Measurements from ENCODE around the gene HMGB1.

Gene HMGB1

DNA sequence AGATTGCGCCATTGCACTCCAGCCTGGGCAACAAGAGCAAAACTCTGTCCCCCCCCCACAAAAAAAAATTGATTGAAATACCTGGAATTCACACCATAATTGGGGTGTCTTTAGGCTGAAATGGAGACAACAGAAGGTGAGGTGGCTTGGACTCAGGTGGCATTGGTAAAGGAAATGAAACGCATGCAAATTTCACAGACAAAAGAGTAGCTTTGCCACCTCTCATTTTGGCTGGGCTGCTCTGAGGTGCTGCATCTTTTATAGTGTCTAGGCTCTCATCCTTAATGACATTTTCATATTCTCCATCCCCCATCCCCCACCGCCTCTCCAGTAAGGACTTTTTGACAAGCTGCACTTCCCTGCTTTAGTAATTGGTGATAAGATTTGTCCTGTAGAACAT is 36.5 kb downstream of the HMGB1 start:
- DNase-seq, result no peak

DNA sequence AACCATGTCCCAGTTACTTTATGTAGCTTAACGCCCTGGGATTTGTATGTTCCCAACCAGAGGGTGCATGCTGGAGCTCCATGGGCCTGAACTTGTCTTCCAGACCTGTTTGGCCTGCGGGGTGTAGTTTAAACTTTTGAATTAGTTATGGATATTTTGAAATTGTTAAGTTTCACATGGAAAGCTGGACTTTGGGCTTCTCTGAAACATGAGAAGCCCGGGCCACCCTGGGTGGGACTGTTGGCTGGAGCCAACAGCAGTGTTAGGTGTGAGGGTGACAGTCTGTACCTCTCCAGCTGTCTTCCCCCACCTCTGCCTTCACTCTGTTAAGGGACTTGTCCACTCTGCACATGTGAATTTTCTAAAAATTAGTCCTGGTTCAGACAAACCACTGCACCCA is 41.8 kb downstream of the HMGB1 start:
- no peak for DNase-seq

DNA sequence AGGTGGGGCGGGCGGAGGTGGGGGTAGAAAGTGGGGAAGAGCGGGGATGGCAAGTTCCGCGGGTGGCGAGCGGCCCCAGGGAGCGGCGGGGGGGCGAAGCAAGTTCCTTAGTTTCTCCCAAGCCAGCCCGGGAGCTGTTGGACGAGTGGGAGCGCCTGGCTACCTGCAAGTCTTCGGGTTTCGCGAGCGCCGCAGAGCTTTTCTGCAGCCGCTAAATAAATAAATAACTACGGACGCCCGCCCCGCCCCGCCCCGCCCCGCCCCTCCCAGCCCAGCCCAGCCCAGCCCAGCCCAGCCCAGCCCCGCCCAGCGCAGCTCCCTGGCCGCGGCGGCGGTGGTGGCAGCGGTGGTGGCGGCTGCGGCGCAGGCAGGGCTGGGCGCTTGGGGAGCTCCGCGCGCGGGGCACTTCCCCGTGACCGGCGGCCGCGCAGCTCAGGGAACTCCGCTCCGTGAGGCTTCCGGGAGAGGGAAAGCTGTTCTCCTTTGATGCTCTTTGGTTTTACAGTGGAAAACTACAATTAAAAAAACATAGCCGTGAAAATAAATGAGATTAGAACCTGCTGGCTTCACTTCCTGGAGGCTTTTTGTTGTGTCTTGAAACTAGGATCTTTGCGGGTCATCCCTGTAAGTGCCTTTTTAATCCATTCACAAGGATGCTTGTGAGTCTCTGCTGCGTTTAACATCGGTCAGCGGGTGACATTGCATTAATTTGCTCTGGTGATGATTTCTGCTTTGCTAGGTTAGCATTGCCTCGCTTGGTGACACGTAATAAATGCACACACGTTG is 43.5 kb downstream of the HMGB1 start, which contains the start of gene UBE2L5:
UBE2L5 (plus strand) TSS at position 440 of the 786 bp plus-strand sequence. CDS start 5,498 bp downstream, outside the sequence.
- DNase-seq, result peak; percentile 46

DNA sequence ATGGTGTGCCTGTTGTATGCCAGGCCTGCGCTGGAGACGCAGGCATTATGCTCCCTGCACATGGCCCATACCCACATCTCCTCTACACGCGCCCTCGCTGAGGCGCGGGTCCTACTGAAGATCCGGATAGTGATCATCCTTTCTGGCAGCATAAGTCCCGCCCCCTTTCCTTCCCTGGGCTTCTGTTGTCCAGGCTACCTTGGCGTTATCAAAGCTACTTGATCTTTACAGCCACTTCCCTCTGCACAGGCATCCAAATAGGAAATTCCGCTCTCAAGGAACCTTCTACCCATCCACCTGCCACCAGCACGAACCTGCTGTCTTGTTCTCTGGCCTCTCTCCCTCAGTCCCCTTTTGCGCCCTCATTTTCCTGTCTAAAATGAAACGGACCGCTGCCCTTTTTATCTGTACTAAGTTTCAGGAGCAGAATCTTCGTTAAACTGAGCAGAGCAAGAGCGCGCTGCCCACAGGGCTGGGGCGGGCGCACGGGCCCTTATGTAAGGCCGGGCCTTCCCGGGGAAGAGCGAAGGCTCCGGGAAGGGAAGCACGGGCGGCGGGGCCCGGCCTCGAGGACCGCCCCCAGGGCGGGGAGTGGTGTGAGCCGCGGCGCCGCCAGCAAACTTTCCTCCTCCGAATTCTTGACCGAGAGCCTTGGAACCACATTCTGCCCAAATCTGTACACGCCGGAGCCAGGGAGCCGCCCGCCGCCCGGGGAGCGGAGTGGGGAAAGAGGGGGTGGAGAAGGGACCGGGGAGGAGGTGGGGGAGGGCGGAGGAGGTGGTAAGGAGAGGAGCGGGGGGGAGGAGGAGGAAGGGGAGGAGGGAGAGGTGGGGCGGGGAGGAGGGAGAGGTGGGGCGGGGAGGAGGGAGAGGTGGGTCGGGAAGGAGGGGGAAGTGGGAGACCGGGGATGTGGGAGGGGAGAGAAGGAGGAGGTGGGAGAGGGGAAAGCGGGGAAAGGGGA is 44.4 kb downstream of the HMGB1 start:
- peak; percentile 22 for DNase-seq

DNA sequence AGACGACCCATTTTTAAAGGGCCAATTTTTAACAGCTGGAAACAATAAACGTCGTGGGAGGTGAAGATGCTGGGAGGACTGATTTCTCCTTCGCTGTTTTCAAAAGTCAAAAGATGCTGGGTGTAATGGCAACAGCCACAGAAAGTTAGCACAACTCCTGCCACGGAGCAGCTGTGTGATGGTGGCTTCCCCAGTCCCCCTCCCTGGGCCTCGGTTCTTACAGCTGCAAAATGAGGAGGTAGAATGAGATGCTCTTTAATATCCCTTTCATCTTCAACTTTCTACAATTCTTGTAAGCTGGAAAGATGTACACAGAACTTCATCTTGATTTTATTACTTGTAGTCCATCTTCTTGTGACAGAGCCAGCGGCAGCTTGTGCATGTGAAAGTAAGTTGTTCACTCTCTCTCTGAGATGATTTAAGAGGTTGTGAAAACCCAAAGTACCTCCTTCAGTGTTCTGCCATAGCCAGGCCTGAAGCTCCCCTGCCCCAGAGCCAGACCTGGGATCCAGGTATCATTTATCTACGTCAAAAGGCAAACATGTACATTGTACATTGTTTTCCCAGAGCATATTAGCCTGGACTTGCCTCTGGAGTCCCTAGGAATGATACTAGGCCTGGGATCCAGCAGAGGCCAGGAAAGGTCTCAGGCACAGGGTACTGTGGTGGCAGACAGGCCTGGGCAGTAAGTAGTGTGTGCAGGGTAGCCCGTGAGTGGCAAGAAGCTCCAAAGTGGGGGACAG is 46.8 kb downstream of the HMGB1 start:
- DNase-seq, result no peak

DNA sequence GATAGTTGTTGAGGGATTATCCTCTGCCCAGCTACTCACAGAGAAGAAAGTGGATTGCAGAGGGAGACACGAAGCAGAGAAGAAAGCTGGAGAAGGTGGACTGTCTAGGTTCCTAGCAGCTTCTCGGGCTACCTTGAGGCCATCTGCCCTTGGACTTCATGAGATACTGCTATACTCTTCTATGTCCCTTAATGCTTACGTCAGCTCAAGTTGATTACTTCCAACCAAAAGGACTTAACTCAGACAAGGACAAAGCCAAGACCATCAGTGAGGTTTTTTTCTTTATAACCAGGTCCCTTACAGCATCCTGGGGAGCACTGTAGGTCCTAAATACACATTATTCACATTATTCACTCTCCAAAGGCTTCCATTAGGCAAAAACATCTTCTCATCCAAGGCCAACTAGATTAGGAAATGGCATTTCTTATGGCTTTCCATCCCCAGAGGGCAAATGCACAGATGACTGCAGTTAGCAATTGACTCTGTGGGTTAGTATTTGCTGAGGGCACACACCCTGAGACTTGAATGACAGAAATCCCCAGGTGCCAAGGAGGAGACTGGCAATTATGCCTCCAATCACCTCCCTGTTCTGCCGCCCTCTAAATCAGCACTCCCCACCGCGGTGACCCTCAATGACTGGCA is 47.5 kb downstream of the HMGB1 start:
- no peak for DNase-seq

DNA sequence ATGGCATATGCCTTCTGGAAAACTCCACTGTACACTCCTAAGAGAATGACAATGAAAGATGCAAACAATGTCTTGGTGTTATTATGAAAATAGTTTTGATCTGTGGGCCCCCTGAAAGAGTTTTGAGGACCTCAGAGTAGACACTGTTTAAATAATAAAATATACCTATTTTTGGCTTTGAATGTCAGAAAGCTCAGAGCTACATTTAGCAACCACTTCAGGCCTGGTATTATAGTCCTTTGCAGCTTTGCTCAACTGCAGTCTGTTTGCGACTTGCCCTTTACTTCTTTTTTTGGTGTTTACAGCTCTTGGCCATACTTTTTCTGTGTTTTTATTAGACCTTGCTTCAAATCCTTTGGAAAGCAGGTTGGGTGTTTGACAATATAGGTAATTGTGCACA is 49.3 kb downstream of the HMGB1 start:
- no peak for DNase-seq

DNA sequence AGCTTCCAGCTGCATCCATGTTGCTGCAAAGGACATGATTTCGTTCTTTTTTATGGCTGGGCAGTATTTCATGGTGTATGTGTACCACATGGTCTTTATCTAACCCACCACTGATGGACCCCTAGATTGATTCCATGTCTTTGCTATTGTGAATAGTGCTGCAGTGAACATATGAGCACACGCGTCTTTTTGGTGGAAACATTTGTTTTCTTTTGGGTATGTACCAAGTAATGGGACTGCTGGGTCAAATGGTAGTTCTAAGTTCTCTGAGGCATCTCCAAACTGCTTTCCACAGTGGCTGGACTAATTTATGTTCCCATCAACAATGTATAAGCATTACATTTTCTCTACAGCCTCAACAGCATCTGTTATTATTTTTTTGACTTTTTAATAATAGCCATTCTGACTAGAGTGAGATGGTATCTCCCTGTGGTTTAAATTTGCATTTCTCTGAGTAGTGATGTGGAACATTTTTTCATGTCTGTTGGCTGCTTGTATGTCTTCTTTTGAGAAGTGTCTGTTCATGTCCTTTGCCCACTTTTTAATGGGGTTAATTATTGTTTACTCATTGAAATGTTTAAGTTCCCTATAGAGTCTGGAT is 50.2 kb downstream of the HMGB1 start:
- DNase-seq, result no peak

DNA sequence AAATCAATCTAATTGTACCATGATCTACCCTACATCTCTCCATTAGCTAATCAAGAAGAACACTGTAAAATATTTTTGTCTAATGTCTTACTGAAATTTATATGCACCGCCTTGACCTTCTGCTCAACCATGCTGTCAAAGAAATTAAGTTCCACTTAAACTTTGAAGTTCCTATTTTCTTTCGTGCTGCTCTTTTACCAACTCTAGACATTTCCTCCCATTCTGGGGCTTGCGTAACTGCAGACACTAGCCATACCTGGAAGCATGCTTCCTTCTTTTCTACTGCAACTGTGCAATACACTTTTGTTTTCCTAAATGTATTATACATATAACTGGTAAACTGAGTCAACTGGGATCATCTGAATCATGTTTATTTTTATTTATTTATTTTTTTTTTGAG is 51.9 kb downstream of the HMGB1 start:
- DNase-seq, result peak; percentile 42

DNA sequence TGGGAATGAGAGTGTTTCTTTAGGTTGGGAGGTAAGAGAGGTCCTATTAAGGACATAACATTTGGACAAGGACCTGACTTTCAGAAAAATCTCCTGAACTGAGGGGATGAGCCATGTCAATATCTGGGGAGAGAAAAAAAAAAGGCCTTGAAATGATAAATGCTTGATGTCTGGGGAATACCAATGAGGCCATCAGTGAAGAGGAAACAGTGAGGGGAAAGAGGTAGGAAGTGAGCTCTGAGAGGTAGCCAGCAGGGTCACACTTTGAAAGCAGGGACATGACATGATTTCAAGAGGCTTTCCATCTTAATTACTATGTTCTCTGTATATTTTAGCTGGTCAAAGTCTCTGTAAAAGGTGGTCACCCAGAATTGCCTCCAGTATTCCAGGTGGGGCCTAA is 53.4 kb downstream of the HMGB1 start:
- no peak for DNase-seq

DNA sequence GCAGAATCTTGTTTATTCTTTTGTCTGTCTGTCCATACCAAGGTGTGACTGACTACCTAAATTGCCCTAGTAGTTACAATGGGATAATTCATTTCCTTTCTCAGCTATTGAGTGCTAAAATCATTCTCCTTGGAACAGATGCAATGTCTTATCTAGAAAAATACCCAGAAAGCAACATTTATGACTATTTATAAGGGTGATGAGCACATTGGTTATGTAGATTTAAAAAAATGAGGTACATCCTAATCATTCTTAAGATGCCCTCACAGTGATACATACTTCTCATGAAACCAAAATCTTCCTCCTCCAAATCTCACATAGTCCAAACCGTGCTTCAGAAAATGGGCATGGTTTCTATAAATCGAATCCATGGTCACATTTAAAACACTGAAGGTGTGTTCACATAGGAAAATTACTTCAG is 55.0 kb downstream of the HMGB1 start:
- no peak for DNase-seq

DNA sequence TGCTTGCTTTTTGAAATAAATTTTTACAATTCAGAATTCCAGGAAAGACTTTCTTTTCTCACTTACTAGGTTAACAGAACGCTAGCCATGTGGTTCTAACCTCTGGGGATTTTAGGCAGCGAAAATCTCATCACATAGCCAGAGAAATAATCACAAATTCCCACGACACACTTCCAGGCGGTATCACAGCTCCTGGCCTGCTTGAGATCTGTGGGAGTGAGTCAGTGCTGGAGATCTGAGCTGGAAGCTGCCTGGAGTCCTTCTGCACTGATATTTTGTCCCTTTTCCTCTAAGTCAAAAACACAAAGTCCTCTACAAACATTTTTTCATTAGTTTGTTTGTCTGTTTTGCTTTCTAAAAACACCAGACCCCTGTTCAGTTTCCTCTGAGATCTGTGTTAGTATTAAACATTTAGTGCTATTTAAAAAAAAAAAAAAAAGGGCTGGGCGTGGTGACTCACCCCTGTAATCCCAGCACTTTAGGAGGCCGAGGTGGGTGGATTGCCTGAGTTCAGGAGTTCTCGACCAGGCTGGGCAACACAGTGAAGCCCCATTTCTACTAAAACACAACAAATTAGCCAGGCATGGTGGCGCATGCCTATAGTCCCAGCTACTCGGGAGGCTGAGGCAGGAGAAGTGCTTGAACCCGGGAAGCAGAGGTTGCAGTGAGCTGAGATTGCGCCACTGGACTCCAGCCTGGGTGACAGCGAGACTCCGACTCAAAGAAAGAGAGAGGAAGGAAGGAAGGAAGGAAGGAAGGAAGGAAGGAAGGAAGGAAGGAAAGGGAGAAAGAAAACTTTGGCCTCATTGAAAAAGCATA is 55.6 kb downstream of the HMGB1 start:
- DNase-seq, result no peak

DNA sequence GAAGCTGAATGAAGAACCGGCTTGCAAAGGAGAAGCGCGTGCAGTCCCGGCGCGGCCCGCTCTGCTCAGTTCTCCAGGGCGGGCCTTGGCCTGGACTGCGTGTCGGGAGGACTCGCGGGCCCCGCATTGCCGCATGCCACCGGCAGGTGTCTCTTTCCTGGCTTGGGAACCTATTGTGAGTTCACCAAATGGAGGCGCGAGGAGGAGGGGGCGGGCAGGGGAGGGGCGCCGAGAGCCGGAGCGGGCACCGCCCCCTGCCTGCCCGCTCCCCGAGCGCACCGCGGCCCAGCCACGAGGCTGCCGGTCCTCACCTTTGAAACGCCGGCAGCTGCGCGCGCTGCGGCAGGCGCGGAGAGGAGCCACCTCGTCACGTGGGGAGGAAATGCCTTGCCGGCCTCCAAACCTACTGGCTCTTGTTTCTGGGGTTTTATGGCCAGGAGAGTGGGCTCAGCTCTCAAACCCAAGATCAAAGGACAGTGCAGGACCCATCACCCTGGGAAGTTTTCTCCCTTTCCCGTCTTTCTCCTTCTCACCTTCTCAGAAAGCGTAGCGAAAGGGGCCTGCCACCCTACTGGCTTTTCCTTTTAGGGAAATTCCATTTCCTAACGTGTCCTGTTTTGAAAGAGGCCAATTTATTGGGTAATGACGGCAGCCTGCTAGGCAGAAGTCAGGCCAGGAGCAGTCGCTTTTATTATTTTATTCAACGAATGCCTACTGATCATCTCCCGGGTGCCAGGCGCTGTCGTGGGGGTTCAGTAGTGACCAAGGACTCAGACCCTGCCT is 57.2 kb downstream of the HMGB1 start:
- DNase-seq, result peak; percentile 42

DNA sequence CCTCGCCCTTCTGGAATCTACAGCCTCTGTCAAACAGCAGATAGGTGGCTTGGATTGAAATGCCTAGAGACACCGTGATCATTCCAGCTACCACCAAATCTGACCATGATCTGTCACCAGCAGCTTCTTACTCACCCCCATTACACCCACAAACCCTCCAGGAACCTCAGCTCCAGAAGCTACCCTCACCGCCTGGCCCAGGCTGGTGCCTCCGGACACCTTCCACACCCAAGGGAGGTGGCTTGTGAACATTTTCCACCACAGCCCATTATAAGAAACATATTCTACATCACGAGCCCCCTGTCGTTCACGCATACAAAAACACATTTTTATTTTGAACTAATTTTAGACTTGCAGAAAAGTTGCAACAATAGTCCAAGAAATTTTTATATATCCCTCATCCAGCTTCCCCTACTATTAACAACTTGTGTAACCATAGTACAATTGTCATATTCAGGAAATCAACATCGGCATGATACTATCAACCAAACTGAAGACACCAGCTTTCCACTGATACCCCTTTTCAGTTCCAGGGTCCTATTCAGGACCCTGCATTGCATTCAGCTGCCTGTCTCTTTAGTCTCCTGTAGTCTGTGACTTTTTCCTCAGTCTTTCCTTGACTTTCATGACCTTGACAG is 58.8 kb downstream of the HMGB1 start:
- no peak for DNase-seq

Measured in MV-4-11 (cell line).